Measurements from ENCODE around the gene C16orf95. TPM values are rescaled to one million over a fixed set of nuclear protein-coding genes. Genes with fewer than 3 reads are reported as not detected.

C16orf95 gene
- total RNA-seq = 1 to 10 TPM; 2.8 to 5.1 (median 3.8) TPM
- polyA plus RNA-seq = 1 to 10 TPM; 1.7 to 3.2 TPM
- long read RNA-seq, donor 1 = 0 reads
- long read RNA-seq, donor 2, partial matches to known transcripts = 0 of 2 reads
- long read RNA-seq, donor 2, other reads (novel, unspliced or antisense) = 1 of 2 reads
- long read RNA-seq, donor 3, partial matches to known transcripts = 0 of 1 reads
- long read RNA-seq, donor 3, other reads (novel, unspliced or antisense) = 1 of 1 reads

DNA sequence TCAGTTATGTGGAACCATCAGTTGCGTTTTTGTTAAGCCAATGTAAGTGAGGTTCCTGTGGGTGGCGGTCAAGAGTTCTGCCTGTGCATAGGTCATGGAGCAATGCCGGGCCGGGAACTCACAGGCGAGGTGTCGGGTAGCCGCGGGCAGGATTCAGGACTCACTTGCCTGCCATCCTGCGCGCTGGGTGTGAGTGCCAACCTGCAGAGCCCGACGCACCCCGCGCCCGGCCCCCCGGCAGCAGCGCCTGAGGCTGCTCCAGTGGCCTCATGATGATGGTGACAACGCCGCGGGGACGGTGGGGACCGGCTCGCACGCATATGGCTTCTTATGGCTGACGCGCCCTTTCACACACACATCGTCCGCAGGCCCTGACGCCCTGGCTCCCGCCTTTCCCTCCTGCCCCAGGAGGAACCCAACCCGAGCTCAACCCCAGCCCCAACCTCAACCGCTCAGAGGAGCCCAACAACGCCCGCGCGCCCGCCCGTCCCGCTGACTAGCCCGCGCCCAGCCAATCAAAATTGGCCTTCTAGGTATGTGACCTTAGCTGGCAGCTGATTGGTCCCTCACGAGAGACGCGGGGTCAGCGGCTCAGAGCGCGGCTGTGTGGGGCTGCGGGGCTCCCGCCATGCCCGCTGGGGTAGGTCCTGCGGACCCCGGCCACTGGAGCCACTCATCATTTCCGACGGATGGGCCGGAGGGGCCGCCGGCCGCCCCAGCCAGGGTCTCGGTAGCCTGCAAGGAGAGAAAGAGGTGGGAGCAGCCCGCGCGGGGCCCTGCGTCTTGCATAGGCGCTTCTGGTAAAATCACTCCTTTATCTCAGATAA is at the start of gene C16orf95:
Gene C16orf95, minus strand, starts transcription at position 470 of the 827 bp plus-strand sequence. Its CDS starts 150 bp downstream, at position 320.
- peak within 1 kb of the TSS; percentile 71 to 99 (median 86) for H3K4me3 ChIP-seq
- intact Hi-C loops (cut with DNase I) = loop anchor here in 8 of 10 donors (2.0 to 10.0 kb wide), 7 partner anchors 65 to 320 kb away; partner anchors contain the start of genes MAP1LC3B (in 5 of the 8) and FBXO31 (in 3 of the 8)
- WGBS, 2 donors = 0% methylated on average over 62 to 64 of the region's 64 CpGs

GRCh38 chr16:87366930-87367329 is 49.7 kb upstream of the C16orf95 start:
- H3K4me1 ChIP-seq = peaks cover 21 to 79% (median 68%) of the 10 kb centered on the region in 9 donors
- peaks cover 0 to 28% (median 1%) of the 10 kb centered on the region in 9 donors for H3K36me3 ChIP-seq
- no peak for ATAC-seq
- no peak for DNase-seq
- H3K27ac ChIP-seq = no peak overlapping the region
- no peak overlapping the region for H3K4me3 ChIP-seq
- no peaks in the 10 kb centered on the region for H3K9me3 ChIP-seq
- peaks cover 0 to 71% (median 0%) of the 10 kb centered on the region in 7 donors for H3K27me3 ChIP-seq
- 91 to 93% methylated on average over 1 of the region's 1 CpG for WGBS, 2 donors
- no peak for TF ChIP-seq CTCF (IDR thresholded peaks at IDR 0.05)
- intact Hi-C loops (cut with DNase I) = loop anchor here in 1 of 10 donors (5.0 kb wide), 1 partner anchor 40 kb away; no protein-coding TSS in a partner anchor

More for the DNA sequence above, at the start of gene C16orf95:
- ATAC-seq (peak; percentile 97 to 99 (median 99)), DNase-seq (peak; percentile 95 to 97)
- Histone ChIP-seq H3K4me1 (peaks cover 0 to 12% (median 9%) of the 10 kb centered on the region in 9 donors), H3K27me3 (no peaks in the 10 kb centered on the region), H3K9me3 (no peaks in the 10 kb centered on the region), H3K27ac (peak within 1 kb of the TSS; percentile 74 to 98 (median 92)), H3K36me3 (no peaks in the 10 kb centered on the region)
- peak; percentile 41 to 78 (median 66) for TF ChIP-seq CTCF (IDR thresholded peaks at IDR 0.05)

DNA sequence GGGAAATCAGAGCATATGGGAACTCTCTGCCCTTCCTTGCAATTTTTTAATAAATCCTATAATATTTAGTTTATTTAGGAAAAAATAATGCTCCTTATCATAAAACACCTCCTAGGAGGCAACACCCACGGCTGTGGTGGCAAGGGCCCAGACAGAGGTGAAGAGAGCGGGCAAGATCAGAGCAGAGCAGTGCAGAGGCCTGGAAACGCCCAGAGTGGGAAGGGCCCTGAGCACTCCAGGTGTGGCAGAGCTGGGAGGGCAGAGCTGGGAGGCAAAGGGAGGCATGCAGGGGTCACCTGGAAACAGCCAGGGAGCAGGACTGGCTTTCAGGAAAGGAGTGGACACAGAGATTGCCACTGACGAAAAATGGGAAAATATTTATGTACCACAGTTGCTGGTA is 49.1 kb upstream of the C16orf95 start:
- intact Hi-C loops (cut with DNase I) = loop anchor here in 1 of 10 donors (5.0 kb wide), 1 partner anchor 39 kb away; no protein-coding TSS in a partner anchor
- peaks cover 0 to 69% (median 0%) of the 10 kb centered on the region in 7 donors for H3K27me3 ChIP-seq
- peaks cover 20 to 73% (median 62%) of the 10 kb centered on the region in 9 donors for H3K4me1 ChIP-seq
- no peak overlapping the region for H3K4me3 ChIP-seq
- WGBS, 2 donors = 78 to 79% methylated on average over 4 of the region's 4 CpGs
- no peaks in the 10 kb centered on the region for H3K9me3 ChIP-seq
- ATAC-seq (no peak), DNase-seq (no peak)
- H3K36me3 ChIP-seq = peaks cover 0 to 34% (median 5%) of the 10 kb centered on the region in 9 donors
- TF ChIP-seq CTCF (IDR thresholded peaks at IDR 0.05) = no peak
- H3K27ac ChIP-seq = no peak overlapping the region

Data from heart right ventricle (tissue), 16 donors.